Uterus (tissue), 4 donors: ENCODE measurements around the gene UTP20. TPM values are rescaled to one million over a fixed set of nuclear protein-coding genes. Genes with fewer than 3 reads are reported as not detected.

ENCODE experiments used
- DNase-seq, 2 donors: peaks; one replicate each; pipeline ENCODE4 v3.0.0-alpha.2; 2019 to 2020
- H3K27ac ChIP-seq, 2 donors: fragments of 200-600 bp; sonication (generic); 1 replicate in 1 of 2; 2 replicates in 1 of 2; pipeline ENCODE4 v1.5.1; 2016 to 2018
- H3K27me3 ChIP-seq, 2 donors: fragments of 200-600 bp; sonication (generic); one replicate each; pipeline ENCODE4 v1.5.1; 2018 to 2019; ENCODE audit warnings: control low read depth in 1 of 2
- H3K36me3 ChIP-seq, 2 donors: fragments of 200-600 bp; sonication (generic); one replicate each; pipeline ENCODE4 v1.5.1; 2019; ENCODE audit warnings: control low read depth in 1 of 2
- H3K4me1 ChIP-seq, 2 donors: fragments of 200-600 bp; sonication (generic); one replicate each; pipeline ENCODE4 v1.5.1; 2018 to 2019; ENCODE audit warnings: control low read depth in 1 of 2
- H3K4me3 ChIP-seq, 2 donors: fragments of 200-600 bp; sonication (generic); 1 replicate in 1 of 2; 2 replicates in 1 of 2; pipeline ENCODE4 v1.5.1; 2018 to 2019; ENCODE audit warnings: mild to moderate bottlenecking in 1 of 2
- H3K9me3 ChIP-seq, 2 donors: fragments of 200-600 bp; sonication (generic); one replicate each; pipeline ENCODE4 v1.5.1; 2019; ENCODE audit warnings: control low read depth in 1 of 2
- CTCF ChIP-seq, 4 experiments: fragments of 200-600 bp in 2 of 4; fragments of 450-650 bp in 2 of 4; sonication (generic) in 2 of 4; IDR thresholded peaks; one replicate each; pipeline ENCODE4 v1.5.1; 2016 to 2019; ENCODE audit warnings: antibody characterized with exemption in 4 of 4, mild to moderate bottlenecking in 2 of 4, moderate library complexity in 1 of 4
- POLR2A ChIP-seq, 2 donors: fragments of 450-650 bp; IDR thresholded peaks; one replicate each; pipeline ENCODE4 v1.6.1; 2016; ENCODE audit warnings: antibody characterized with exemption in 2 of 2, mild to moderate bottlenecking in 1 of 2, moderate library complexity in 1 of 2
- intact Hi-C: fragments of 100-400 bp; cut with DNase I; formaldehyde crosslinking; loops from one replicate; pipeline ENCODE4 v1.15.1; 2023; ENCODE audit warnings: low total_unique reads
- small RNA-seq: library from RNA; depleted of rRNA; stranded (forward); fragments of <200 nt; gene quantifications from one replicate; pipeline ENCODE3, GENCODE V24; 2016
- total RNA-seq, 4 donors: library from RNA; depleted of rRNA in 3 of 4; stranded (reverse); fragments of >200 nt in 3 of 4; gene quantifications; one replicate each; pipeline versions ENCODE4 v1.1.0 to v1.2.4, GENCODE V29; 2014 to 2023
- donor health status: DM: yes; HTN: yes; CAD: no.

The UTP20 gene
- total RNA-seq, 4 donors from 2014 or later, result 8.2 to 32.7 (median 16.2) TPM

- no peak for TF ChIP-seq CTCF (IDR thresholded peaks at IDR 0.05)
- no peak for TF ChIP-seq POLR2A (IDR thresholded peaks at IDR 0.05)
- no peak overlapping the region for H3K4me3 ChIP-seq
- H3K4me1 ChIP-seq, result no peaks in the 10 kb centered on the region
- H3K27me3 ChIP-seq, result no peaks in the 10 kb centered on the region
- no peak for DNase-seq
- intact Hi-C loops, result no loop called here
- no peaks in the 10 kb centered on the region for H3K9me3 ChIP-seq
- no peak overlapping the region for H3K27ac ChIP-seq
- no peaks in the 10 kb centered on the region for H3K36me3 ChIP-seq
Observed at GRCh38 chr12:101430456-101430855, 150.6 kb downstream of the UTP20 start.

GRCh38 chr12:101436136-101436535 is 156.2 kb downstream of the UTP20 start:
- H3K4me1 ChIP-seq, result no peaks in the 10 kb centered on the region
- no peaks in the 10 kb centered on the region for H3K36me3 ChIP-seq
- TF ChIP-seq POLR2A (IDR thresholded peaks at IDR 0.05), result no peak
- no peak for TF ChIP-seq CTCF (IDR thresholded peaks at IDR 0.05)
- no peak for DNase-seq
- H3K9me3 ChIP-seq, result no peaks in the 10 kb centered on the region
- intact Hi-C loops, result no loop called here
- H3K4me3 ChIP-seq, result no peak overlapping the region
- no peaks in the 10 kb centered on the region for H3K27me3 ChIP-seq
- H3K27ac ChIP-seq, result no peak overlapping the region

Small RNAs within 50 kb of the gene (small RNA-seq; reads per million reads assigned to genes)
- gene RNU6-1068P, result not detected
- gene RPS27P23, result not detected

Other genes starting within 250 kb of the UTP20 start
- gene SLC5A8, start 69.9 kb upstream of the UTP20 start, total RNA-seq, result under 1 TPM in 1 of 4 donors, not detected in 3; 0.14 TPM
- gene ARL1, start 127.7 kb downstream of the UTP20 start, total RNA-seq, result 100 to 1,000 TPM in 1 of 4 donors, 10 to 100 TPM in 3; 26.6 to 164 (median 61.6) TPM
- not detected for gene SPIC, start 195.2 kb downstream of the UTP20 start, total RNA-seq